ENCODE results near the gene TRIM52. TPM values are rescaled to one million over a fixed set of nuclear protein-coding genes. Genes with fewer than 3 reads are reported as not detected.

The TRIM52 gene
- total and polyA plus RNA-seq, 2 of the 13 experiments (the other 11 are each of a cell fraction or from before 2014, with no cell fraction given) = 7.2 to 11.6 TPM

DNA sequence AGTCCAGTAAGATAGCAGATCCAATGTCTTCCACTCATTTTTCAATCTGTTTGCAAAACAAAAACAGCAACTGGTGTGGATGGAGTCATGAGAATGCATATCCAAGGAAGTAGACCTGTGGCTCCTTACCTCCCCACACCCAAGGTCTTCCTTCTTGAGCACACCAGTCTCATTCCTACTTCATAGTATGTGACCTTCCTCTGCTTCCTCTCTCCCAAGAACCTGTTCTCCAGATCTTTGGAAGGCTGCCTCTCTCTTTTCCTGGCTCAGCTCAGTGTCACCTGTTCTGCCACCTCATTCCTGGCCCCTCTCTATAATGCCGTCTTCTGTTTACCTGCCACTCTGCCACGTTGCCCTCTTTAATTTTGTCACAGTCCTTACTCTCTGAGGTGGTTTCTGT, 48.0 kb downstream of the TRIM52 start (continued):
- TF ChIP-seq, protein P1, sequence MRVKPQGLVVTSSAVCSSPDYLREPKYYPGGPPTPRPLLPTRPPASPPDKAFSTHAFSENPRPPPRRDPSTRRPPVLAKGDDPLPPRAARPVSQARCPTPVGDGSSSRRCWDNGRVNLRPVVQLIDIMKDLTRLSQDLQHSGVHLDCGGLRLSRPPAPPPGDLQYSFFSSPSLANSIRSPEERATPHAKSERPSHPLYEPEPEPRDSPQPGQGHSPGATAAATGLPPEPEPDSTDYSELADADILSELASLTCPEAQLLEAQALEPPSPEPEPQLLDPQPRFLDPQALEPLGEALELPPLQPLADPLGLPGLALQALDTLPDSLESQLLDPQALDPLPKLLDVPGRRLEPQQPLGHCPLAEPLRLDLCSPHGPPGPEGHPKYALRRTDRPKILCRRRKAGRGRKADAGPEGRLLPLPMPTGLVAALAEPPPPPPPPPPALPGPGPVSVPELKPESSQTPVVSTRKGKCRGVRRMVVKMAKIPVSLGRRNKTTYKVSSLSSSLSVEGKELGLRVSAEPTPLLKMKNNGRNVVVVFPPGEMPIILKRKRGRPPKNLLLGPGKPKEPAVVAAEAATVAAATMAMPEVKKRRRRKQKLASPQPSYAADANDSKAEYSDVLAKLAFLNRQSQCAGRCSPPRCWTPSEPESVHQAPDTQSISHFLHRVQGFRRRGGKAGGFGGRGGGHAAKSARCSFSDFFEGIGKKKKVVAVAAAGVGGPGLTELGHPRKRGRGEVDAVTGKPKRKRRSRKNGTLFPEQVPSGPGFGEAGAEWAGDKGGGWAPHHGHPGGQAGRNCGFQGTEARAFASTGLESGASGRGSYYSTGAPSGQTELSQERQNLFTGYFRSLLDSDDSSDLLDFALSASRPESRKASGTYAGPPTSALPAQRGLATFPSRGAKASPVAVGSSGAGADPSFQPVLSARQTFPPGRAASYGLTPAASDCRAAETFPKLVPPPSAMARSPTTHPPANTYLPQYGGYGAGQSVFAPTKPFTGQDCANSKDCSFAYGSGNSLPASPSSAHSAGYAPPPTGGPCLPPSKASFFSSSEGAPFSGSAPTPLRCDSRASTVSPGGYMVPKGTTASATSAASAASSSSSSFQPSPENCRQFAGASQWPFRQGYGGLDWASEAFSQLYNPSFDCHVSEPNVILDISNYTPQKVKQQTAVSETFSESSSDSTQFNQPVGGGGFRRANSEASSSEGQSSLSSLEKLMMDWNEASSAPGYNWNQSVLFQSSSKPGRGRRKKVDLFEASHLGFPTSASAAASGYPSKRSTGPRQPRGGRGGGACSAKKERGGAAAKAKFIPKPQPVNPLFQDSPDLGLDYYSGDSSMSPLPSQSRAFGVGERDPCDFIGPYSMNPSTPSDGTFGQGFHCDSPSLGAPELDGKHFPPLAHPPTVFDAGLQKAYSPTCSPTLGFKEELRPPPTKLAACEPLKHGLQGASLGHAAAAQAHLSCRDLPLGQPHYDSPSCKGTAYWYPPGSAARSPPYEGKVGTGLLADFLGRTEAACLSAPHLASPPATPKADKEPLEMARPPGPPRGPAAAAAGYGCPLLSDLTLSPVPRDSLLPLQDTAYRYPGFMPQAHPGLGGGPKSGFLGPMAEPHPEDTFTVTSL (CRISPR knock-in tag; IDR thresholded peaks at IDR 0.05; ENCODE audit: borderline replicate concordance) = no peak
- TF ChIP-seq, protein P2, sequence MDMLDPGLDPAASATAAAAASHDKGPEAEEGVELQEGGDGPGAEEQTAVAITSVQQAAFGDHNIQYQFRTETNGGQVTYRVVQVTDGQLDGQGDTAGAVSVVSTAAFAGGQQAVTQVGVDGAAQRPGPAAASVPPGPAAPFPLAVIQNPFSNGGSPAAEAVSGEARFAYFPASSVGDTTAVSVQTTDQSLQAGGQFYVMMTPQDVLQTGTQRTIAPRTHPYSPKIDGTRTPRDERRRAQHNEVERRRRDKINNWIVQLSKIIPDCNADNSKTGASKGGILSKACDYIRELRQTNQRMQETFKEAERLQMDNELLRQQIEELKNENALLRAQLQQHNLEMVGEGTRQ (IDR thresholded peaks at IDR 0.05; ENCODE audit: low read depth, low read length) = no peak
- TF ChIP-seq, protein P2 (CRISPR knock-in tag; IDR thresholded peaks at IDR 0.05; ENCODE audit: borderline replicate concordance) = no peak
- TF ChIP-seq MTA3 (CRISPR knock-in tag; IDR thresholded peaks at IDR 0.05) = no peak
- no peak for TF ChIP-seq JUN (CRISPR knock-in tag; IDR thresholded peaks at IDR 0.05)

DNA sequence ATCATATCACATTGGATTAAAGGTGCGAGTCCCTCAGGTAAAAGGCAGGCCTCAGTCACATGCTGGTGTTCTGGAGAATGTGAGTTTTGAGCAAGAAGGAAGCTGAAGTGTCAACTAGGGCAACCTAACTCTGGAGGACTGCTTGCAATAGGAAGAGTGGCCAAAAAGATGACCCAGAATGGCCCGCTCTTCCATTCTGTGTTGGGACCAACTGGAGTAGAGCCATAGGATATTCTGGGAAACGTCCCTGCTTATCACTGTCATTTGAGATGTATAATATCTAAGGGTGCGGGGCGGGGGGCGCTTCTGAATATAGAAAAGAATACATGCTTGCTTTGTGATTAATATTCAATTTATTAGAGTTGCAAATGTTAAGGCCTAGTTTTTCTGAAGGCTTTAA, 48.9 kb downstream of the TRIM52 start:
- H3K9me3 ChIP-seq (ENCODE audit: low read length) = no peaks in the 10 kb centered on the region
- WGBS (ENCODE audit: low lambda C conversion rate) = 56% methylated on average over 6 of the region's 6 CpGs
- no TSS peak for BruUV-seq (replicated peaks)
- H3K4me3 ChIP-seq (replicated peaks in 1 of 3; ENCODE audit: insufficient read depth in 1 of 3, low read depth in 2 of 3, low read length in 3 of 3) = no peak overlapping the region
- DNase-seq (ENCODE audit: low spot score) (no peak), FAIRE-seq (no peak), ATAC-seq (no peak)
- no peaks in the 10 kb centered on the region for H3K79me2 ChIP-seq (ENCODE audit: insufficient read depth, low read length)
- no peak overlapping the region for H3K9ac ChIP-seq (ENCODE audit: insufficient read depth, low read depth, low read length)
- H3K27ac ChIP-seq (ENCODE audit: extremely low read length, insufficient read depth, low read length) = no peak overlapping the region
- no peaks in the 10 kb centered on the region for H4K20me1 ChIP-seq (ENCODE audit: insufficient read depth, low read length)
- H3K4me2 ChIP-seq (ENCODE audit: low read depth, low read length) = no peak overlapping the region
- in situ Hi-C loops (cut with HindIII; ENCODE audit: extremely low pct_ligation_motif_present, low pct_unique_long_range_greater_than_20kb) = no loop called here
- CTCF ChIA-PET (ENCODE audit: low intra/inter-chr PET ratio, low total read pairs) = no interaction called here
- POLR2A ChIA-PET = no interaction called here
- intact Hi-C loops (cut with micrococcal nuclease; ENCODE audit: unreplicated experiment) = no loop called here
- H2AFZ ChIP-seq (ENCODE audit: low read length) = no peak overlapping the region
- H3K36me3 ChIP-seq (replicated peaks in 1 of 2; ENCODE audit: control insufficient read depth in 1 of 2, insufficient read depth in 2 of 2, low read length in 2 of 2) = no peaks in the 10 kb centered on the region
- H3K27me3 ChIP-seq (ENCODE audit: control insufficient read depth in 1 of 2, insufficient read depth in 2 of 2, low read length in 2 of 2) = peaks cover 0 to 2% of the 10 kb centered on the region in 2 experiments; a peak in 1 of 5 replicates
- H3K4me1 ChIP-seq (ENCODE audit: insufficient read depth, low read length) = peaks cover 7% of the 10 kb centered on the region; the same call in 1 of the 2 replicates
- TF ChIP-seq KAT8 (CRISPR knock-in tag; IDR thresholded peaks at IDR 0.05) = no peak
- no peak for TF ChIP-seq ZNF790 (CRISPR knock-in tag; IDR thresholded peaks at IDR 0.05; ENCODE audit: borderline replicate concordance)
- TF ChIP-seq, protein P3, sequence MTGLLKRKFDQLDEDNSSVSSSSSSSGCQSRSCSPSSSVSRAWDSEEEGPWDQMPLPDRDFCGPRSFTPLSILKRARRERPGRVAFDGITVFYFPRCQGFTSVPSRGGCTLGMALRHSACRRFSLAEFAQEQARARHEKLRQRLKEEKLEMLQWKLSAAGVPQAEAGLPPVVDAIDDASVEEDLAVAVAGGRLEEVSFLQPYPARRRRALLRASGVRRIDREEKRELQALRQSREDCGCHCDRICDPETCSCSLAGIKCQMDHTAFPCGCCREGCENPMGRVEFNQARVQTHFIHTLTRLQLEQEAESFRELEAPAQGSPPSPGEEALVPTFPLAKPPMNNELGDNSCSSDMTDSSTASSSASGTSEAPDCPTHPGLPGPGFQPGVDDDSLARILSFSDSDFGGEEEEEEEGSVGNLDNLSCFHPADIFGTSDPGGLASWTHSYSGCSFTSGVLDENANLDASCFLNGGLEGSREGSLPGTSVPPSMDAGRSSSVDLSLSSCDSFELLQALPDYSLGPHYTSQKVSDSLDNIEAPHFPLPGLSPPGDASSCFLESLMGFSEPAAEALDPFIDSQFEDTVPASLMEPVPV (CRISPR knock-in tag; IDR thresholded peaks at IDR 0.05) = no peak
- TF ChIP-seq TOE1 (CRISPR knock-in tag; IDR thresholded peaks at IDR 0.05) = no peak
- TF ChIP-seq, protein P4, sequence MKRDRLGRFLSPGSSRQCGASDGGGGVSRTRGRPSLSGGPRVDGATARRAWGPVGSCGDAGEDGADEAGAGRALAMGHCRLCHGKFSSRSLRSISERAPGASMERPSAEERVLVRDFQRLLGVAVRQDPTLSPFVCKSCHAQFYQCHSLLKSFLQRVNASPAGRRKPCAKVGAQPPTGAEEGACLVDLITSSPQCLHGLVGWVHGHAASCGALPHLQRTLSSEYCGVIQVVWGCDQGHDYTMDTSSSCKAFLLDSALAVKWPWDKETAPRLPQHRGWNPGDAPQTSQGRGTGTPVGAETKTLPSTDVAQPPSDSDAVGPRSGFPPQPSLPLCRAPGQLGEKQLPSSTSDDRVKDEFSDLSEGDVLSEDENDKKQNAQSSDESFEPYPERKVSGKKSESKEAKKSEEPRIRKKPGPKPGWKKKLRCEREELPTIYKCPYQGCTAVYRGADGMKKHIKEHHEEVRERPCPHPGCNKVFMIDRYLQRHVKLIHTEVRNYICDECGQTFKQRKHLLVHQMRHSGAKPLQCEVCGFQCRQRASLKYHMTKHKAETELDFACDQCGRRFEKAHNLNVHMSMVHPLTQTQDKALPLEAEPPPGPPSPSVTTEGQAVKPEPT (CRISPR knock-in tag; IDR thresholded peaks at IDR 0.05; ENCODE audit: low read depth) = no peak
- no peak for TF ChIP-seq GLI4 (CRISPR knock-in tag; IDR thresholded peaks at IDR 0.05; ENCODE audit: borderline replicate concordance)
- no peak for TF ChIP-seq ZNF775 (CRISPR knock-in tag; IDR thresholded peaks at IDR 0.05; ENCODE audit: borderline replicate concordance)

Measured in HepG2 (cell line).